DOHH2 (cell line): ENCODE data around the gene DCAF15.

ENCODE experiments used
- CTCF ChIP-seq: fragments of 200-600 bp; sonication (generic); IDR thresholded peaks from one replicate; pipeline ENCODE4 v1.5.1; 2014; ENCODE audit warnings: antibody characterized with exemption, mild to moderate bottlenecking, low read depth, low read length; ENCODE audit not compliant: poor library complexity, severe bottlenecking
- EZH2phosphoT487 ChIP-seq: fragments of 200-600 bp; sonication (generic); IDR thresholded peaks from 2 replicates; pipeline ENCODE4 v1.6.1; 2017; ENCODE audit warnings: borderline replicate concordance, mild to moderate bottlenecking, antibody characterized with exemption, low read length, moderate library complexity, mixed read lengths

- TF ChIP-seq CTCF, result no peak
- TF ChIP-seq EZH2phosphoT487, result no peak
These were observed 13.1 kb downstream of the DCAF15 start for GRCh38 chr19:13965377-13965896.
